ENCODE data around the gene GCC2.

GCC2 gene

GRCh38 chr2:108542071-108542470 is 93.1 kb downstream of the GCC2 start:
- no peak for DNase-seq
- Histone ChIP-seq H3K27ac (ENCODE audit: low read length, poor library complexity, severe bottlenecking) (no peak overlapping the region), H2BK5ac (ENCODE audit: low read depth, low read length, poor library complexity, severe bottlenecking) (no peak overlapping the region), H2AK5ac (ENCODE audit: low read length, severe bottlenecking) (no peak overlapping the region), H3K9me3 (ENCODE audit: control insufficient read depth, low read length) (no peaks in the 10 kb centered on the region), H3K4me3 (ENCODE audit: insufficient read depth in 1 of 2, low read depth in 1 of 2, low read length in 2 of 2) (no peak overlapping the region), H3K9ac (ENCODE audit: low read length) (peak overlapping the region; percentile 67), H2BK15ac (ENCODE audit: low read depth, poor library complexity, severe bottlenecking) (no peak overlapping the region), H3K14ac (ENCODE audit: low read length in 2 of 2) (no peak overlapping the region), H3K4me1 (ENCODE audit: control insufficient read depth, insufficient read depth, low read depth, low read length) (peaks cover 11% of the 10 kb centered on the region), H3K18ac (ENCODE audit: low read depth in 1 of 2, low read length in 2 of 2) (no peak overlapping the region), H2AFZ (ENCODE audit: low read depth, low read length) (no peak overlapping the region), H2BK120ac (ENCODE audit: low read depth, low read length) (no peak overlapping the region), H3K79me1 (replicated peaks; ENCODE audit: low read length, poor library complexity, severe bottlenecking) (no peaks in the 10 kb centered on the region), H3K23ac (ENCODE audit: low read length in 2 of 2) (no peak overlapping the region), H3K27me3 (ENCODE audit: control insufficient read depth in 1 of 2, insufficient read depth in 1 of 2, low read length in 2 of 2) (no peaks in the 10 kb centered on the region), H3K4ac (ENCODE audit: low read depth in 1 of 2, low read length in 2 of 2) (no peak overlapping the region), H2BK12ac (ENCODE audit: low read length in 2 of 2) (no peak overlapping the region), H3K36me3 (ENCODE audit: control insufficient read depth in 1 of 2, insufficient read depth in 2 of 2, low read depth in 1 of 2, low read length in 2 of 2) (peaks cover 8 to 13% of the 10 kb centered on the region in 2 experiments), H4K8ac (ENCODE audit: low read length) (no peak overlapping the region), H4K91ac (ENCODE audit: low read length) (no peak overlapping the region), H3K4me2 (ENCODE audit: low read length, poor library complexity, severe bottlenecking) (no peak overlapping the region)
- WGBS = 82% methylated on average over 4 of the region's 4 CpGs

GRCh38 chr2:108547606-108548005 is 98.6 kb downstream of the GCC2 start:
- Histone ChIP-seq H3K4ac (ENCODE audit: low read depth in 1 of 2, low read length in 2 of 2) (no peak overlapping the region), H4K8ac (ENCODE audit: low read length) (no peak overlapping the region), H3K4me1 (ENCODE audit: control insufficient read depth, insufficient read depth, low read depth, low read length) (peaks cover 13% of the 10 kb centered on the region), H3K14ac (ENCODE audit: low read length in 2 of 2) (no peak overlapping the region), H3K4me3 (ENCODE audit: insufficient read depth in 1 of 2, low read depth in 1 of 2, low read length in 2 of 2) (no peak overlapping the region), H2AFZ (ENCODE audit: low read depth, low read length) (no peak overlapping the region), H2AK5ac (ENCODE audit: low read length, severe bottlenecking) (no peak overlapping the region), H3K4me2 (ENCODE audit: low read length, poor library complexity, severe bottlenecking) (no peak overlapping the region), H3K18ac (ENCODE audit: low read depth in 1 of 2, low read length in 2 of 2) (no peak overlapping the region), H3K9ac (ENCODE audit: low read length) (no peak overlapping the region), H2BK15ac (ENCODE audit: low read depth, poor library complexity, severe bottlenecking) (no peak overlapping the region), H3K27ac (ENCODE audit: low read length, poor library complexity, severe bottlenecking) (no peak overlapping the region), H2BK12ac (ENCODE audit: low read length in 2 of 2) (no peak overlapping the region), H2BK5ac (ENCODE audit: low read depth, low read length, poor library complexity, severe bottlenecking) (no peak overlapping the region), H3K27me3 (ENCODE audit: control insufficient read depth in 1 of 2, insufficient read depth in 1 of 2, low read length in 2 of 2) (no peaks in the 10 kb centered on the region), H3K23ac (ENCODE audit: low read length in 2 of 2) (no peak overlapping the region), H3K36me3 (ENCODE audit: control insufficient read depth in 1 of 2, insufficient read depth in 2 of 2, low read depth in 1 of 2, low read length in 2 of 2) (peaks cover 5 to 12% of the 10 kb centered on the region in 2 experiments), H4K91ac (ENCODE audit: low read length) (no peak overlapping the region), H3K79me1 (replicated peaks; ENCODE audit: low read length, poor library complexity, severe bottlenecking) (no peaks in the 10 kb centered on the region), H2BK120ac (ENCODE audit: low read depth, low read length) (no peak overlapping the region), H3K9me3 (ENCODE audit: control insufficient read depth, low read length) (no peaks in the 10 kb centered on the region)
- 95% methylated on average over 4 of the region's 5 CpGs for WGBS
- no peak for DNase-seq

DNA sequence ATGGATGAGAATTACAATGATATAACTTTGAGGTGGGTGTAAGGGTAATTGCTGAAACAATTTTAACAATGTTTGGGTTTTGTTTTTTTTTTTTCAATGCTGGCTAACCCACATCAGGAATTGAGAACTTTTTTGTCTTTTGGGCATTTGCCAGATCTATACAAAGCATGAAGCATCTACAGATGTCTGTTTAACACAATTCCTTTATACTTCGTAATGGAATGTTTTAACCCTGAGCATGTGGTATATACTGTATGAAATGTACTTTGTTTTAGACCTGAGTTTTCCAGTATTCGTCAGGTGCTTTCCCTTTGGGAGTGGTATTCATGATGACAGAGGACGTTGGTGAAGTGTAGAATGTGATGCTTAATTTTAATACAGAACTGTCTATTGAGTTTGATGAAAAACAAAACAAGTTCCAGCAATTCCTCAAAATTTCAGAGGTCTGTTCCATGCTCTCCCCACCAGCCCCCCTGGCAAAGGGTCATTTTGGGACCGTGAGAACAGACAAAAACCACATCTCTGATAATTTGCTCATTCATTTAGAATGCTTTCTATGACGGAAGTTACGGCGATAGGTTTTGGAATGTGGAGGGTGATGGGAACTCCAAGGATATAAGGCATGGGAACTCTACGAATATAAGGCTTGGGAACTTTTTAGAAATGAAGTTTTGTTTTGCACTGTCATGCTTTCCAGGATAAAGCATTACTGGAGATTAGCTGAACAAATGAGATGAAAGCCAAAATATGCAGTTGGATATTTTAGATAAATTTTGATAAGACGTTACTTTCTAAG is 99.4 kb downstream of the GCC2 start:
- Histone ChIP-seq H3K9ac (ENCODE audit: low read length) (no peak overlapping the region), H2BK120ac (ENCODE audit: low read depth, low read length) (no peak overlapping the region), H4K91ac (ENCODE audit: low read length) (no peak overlapping the region), H2BK5ac (ENCODE audit: low read depth, low read length, poor library complexity, severe bottlenecking) (no peak overlapping the region), H2BK12ac (ENCODE audit: low read length in 2 of 2) (no peak overlapping the region), H3K4me1 (ENCODE audit: control insufficient read depth, insufficient read depth, low read depth, low read length) (peaks cover 12% of the 10 kb centered on the region), H4K8ac (ENCODE audit: low read length) (no peak overlapping the region), H3K14ac (ENCODE audit: low read length in 2 of 2) (no peak overlapping the region), H3K79me1 (replicated peaks; ENCODE audit: low read length, poor library complexity, severe bottlenecking) (no peaks in the 10 kb centered on the region), H3K23ac (ENCODE audit: low read length in 2 of 2) (no peak overlapping the region), H3K27me3 (ENCODE audit: control insufficient read depth in 1 of 2, insufficient read depth in 1 of 2, low read length in 2 of 2) (no peaks in the 10 kb centered on the region), H3K4me3 (ENCODE audit: insufficient read depth in 1 of 2, low read depth in 1 of 2, low read length in 2 of 2) (no peak overlapping the region), H3K27ac (ENCODE audit: low read length, poor library complexity, severe bottlenecking) (peak overlapping the region; percentile 14), H3K36me3 (ENCODE audit: control insufficient read depth in 1 of 2, insufficient read depth in 2 of 2, low read depth in 1 of 2, low read length in 2 of 2) (peaks cover 5 to 10% of the 10 kb centered on the region in 2 experiments), H2BK15ac (ENCODE audit: low read depth, poor library complexity, severe bottlenecking) (no peak overlapping the region), H3K9me3 (ENCODE audit: control insufficient read depth, low read length) (no peaks in the 10 kb centered on the region), H3K4me2 (ENCODE audit: low read length, poor library complexity, severe bottlenecking) (no peak overlapping the region), H2AFZ (ENCODE audit: low read depth, low read length) (no peak overlapping the region), H3K18ac (ENCODE audit: low read depth in 1 of 2, low read length in 2 of 2) (no peak overlapping the region), H3K4ac (ENCODE audit: low read depth in 1 of 2, low read length in 2 of 2) (no peak overlapping the region), H2AK5ac (ENCODE audit: low read length, severe bottlenecking) (no peak overlapping the region)
- 63% methylated on average over 7 of the region's 9 CpGs for WGBS
- peak; percentile 91 for DNase-seq

- Histone ChIP-seq H3K79me1 (replicated peaks; ENCODE audit: low read length, poor library complexity, severe bottlenecking) (no peaks in the 10 kb centered on the region), H3K4ac (ENCODE audit: low read depth in 1 of 2, low read length in 2 of 2) (peak overlapping the region in 1 of 2 experiments; percentile 37), H3K27ac (ENCODE audit: low read length, poor library complexity, severe bottlenecking) (no peak overlapping the region), H2BK5ac (ENCODE audit: low read depth, low read length, poor library complexity, severe bottlenecking) (no peak overlapping the region), H2BK12ac (ENCODE audit: low read length in 2 of 2) (peak overlapping the region in 1 of 2 experiments; percentile 52), H4K91ac (ENCODE audit: low read length) (no peak overlapping the region), H2AK5ac (ENCODE audit: low read length, severe bottlenecking) (no peak overlapping the region), H3K4me2 (ENCODE audit: low read length, poor library complexity, severe bottlenecking) (no peak overlapping the region), H3K14ac (ENCODE audit: low read length in 2 of 2) (no peak overlapping the region), H3K23ac (ENCODE audit: low read length in 2 of 2) (no peak overlapping the region), H3K27me3 (ENCODE audit: control insufficient read depth in 1 of 2, insufficient read depth in 1 of 2, low read length in 2 of 2) (no peaks in the 10 kb centered on the region), H3K36me3 (ENCODE audit: control insufficient read depth in 1 of 2, insufficient read depth in 2 of 2, low read depth in 1 of 2, low read length in 2 of 2) (peaks cover 0 to 10% of the 10 kb centered on the region in 2 experiments), H3K4me1 (ENCODE audit: control insufficient read depth, insufficient read depth, low read depth, low read length) (peaks cover 11% of the 10 kb centered on the region), H3K9ac (ENCODE audit: low read length) (peak overlapping the region; percentile 14), H4K8ac (ENCODE audit: low read length) (no peak overlapping the region), H2BK15ac (ENCODE audit: low read depth, poor library complexity, severe bottlenecking) (no peak overlapping the region), H3K9me3 (ENCODE audit: control insufficient read depth, low read length) (no peaks in the 10 kb centered on the region), H3K4me3 (ENCODE audit: insufficient read depth in 1 of 2, low read depth in 1 of 2, low read length in 2 of 2) (no peak overlapping the region), H2AFZ (ENCODE audit: low read depth, low read length) (no peak overlapping the region), H3K18ac (ENCODE audit: low read depth in 1 of 2, low read length in 2 of 2) (peak overlapping the region; percentile 33 to 48), H2BK120ac (ENCODE audit: low read depth, low read length) (no peak overlapping the region)
- 45% methylated on average over 1 of the region's 2 CpGs for WGBS
- no peak for DNase-seq
Observed at GRCh38 chr2:108552566-108552965, 103.6 kb downstream of the GCC2 start.

Data from mesenchymal stem cell (in vitro differentiated cells and primary cell).